ENCODE results near the gene TSHZ2.

The TSHZ2 gene

GRCh38 chr20:53164072-53164471, 191.9 kb downstream of the TSHZ2 start:
- no peak for TF ChIP-seq ZFX (IDR thresholded peaks at IDR 0.05)
- TF ChIP-seq CTCF (conservative IDR thresholded peaks at IDR 0.05) = no peak
- no peak overlapping the region for H3K27ac ChIP-seq

GRCh38 chr20:53165452-53165851, 193.3 kb downstream of the TSHZ2 start:
- H3K27ac ChIP-seq = no peak overlapping the region
- TF ChIP-seq CTCF (conservative IDR thresholded peaks at IDR 0.05) (no peak), ZFX (IDR thresholded peaks at IDR 0.05) (no peak)

- TF ChIP-seq CTCF (conservative IDR thresholded peaks at IDR 0.05) (no peak), ZFX (IDR thresholded peaks at IDR 0.05) (no peak)
- no peak overlapping the region for H3K27ac ChIP-seq
Observed at GRCh38 chr20:53168491-53168890, 196.3 kb downstream of the TSHZ2 start.

- no peak overlapping the region for H3K27ac ChIP-seq
- TF ChIP-seq ZFX (IDR thresholded peaks at IDR 0.05) (no peak), CTCF (conservative IDR thresholded peaks at IDR 0.05) (no peak)
Observed at GRCh38 chr20:53170196-53170595, 198.0 kb downstream of the TSHZ2 start.

GRCh38 chr20:53171065-53171464, 198.9 kb downstream of the TSHZ2 start:
- H3K27ac ChIP-seq = no peak overlapping the region
- no peak for TF ChIP-seq ZFX (IDR thresholded peaks at IDR 0.05)
- no peak for TF ChIP-seq CTCF (conservative IDR thresholded peaks at IDR 0.05)

GRCh38 chr20:53174454-53174853, 202.3 kb downstream of the TSHZ2 start:
- no peak for TF ChIP-seq CTCF (conservative IDR thresholded peaks at IDR 0.05)
- TF ChIP-seq ZFX (IDR thresholded peaks at IDR 0.05) = no peak
- no peak overlapping the region for H3K27ac ChIP-seq

- TF ChIP-seq ZFX (IDR thresholded peaks at IDR 0.05) (no peak), CTCF (conservative IDR thresholded peaks at IDR 0.05) (no peak)
- no peak overlapping the region for H3K27ac ChIP-seq
Observed at GRCh38 chr20:53175135-53175780, 203.1 kb downstream of the TSHZ2 start.

Measured in C4-2B (cell line).